Limb (tissue), 2 donors: Measurements from ENCODE around the gene RAP1GAP.
"Not testable (repeated sequence)": the region's sequence is repeated elsewhere in the genome, so short reads cannot be mapped to it uniquely, and the experiment has no call there.

Experiments used
- DNase-seq, 2 donors: peaks; one replicate each; pipeline ENCODE4 v3.0.0-alpha.2; 2016; ENCODE audit errors: extremely low spot score in 2 of 2

RAP1GAP gene

DNA sequence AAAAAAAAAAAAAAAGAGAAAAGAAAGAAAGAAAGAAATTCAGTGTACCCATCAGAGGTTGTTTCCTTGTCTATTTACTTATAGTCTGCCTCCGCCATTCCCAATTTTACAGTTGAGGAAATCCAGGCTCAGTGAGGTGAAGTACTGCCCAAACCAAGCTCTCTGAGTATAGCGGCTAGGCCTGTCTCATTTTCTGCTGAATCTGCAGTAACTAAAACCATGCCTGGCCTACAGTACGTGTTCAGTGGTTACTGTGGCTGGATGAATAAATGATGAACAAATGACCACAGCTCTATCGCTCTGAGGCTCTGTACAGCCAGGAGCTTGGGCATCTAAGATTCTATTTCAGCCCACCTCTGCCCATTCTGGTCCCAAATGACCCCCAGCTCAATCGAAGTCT, 24.3 kb downstream of the RAP1GAP start:
- DNase-seq: no peak

- no peak for DNase-seq
Measured at GRCh38 chr1:21644348-21644747, 24.8 kb downstream of the RAP1GAP start.

- DNase-seq: no peak
Measured at GRCh38 chr1:21643624-21644023, 25.5 kb downstream of the RAP1GAP start.

GRCh38 chr1:21641967-21642739, 27.0 kb downstream of the RAP1GAP start:
- DNase-seq: no peak

DNA sequence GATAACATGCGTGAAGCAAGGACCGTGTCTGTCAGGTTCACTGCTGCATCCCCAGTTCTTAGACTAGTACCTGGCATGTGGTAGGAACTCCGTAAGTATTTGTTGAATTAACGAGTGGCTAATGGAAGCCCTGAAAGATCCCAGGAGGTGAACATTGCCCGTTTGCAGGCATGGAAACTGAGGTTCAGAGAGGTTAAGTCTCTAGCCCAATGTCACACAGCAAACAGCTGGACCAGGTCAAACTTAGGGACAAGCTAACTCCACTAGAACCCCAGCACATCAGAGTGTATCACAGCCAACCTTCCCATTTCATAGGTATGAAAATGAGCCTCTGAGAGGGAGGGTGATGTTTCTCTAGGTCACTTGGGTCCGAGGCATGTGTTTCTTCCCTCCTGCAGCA, 27.6 kb downstream of the RAP1GAP start:
- no peak for DNase-seq

DNA sequence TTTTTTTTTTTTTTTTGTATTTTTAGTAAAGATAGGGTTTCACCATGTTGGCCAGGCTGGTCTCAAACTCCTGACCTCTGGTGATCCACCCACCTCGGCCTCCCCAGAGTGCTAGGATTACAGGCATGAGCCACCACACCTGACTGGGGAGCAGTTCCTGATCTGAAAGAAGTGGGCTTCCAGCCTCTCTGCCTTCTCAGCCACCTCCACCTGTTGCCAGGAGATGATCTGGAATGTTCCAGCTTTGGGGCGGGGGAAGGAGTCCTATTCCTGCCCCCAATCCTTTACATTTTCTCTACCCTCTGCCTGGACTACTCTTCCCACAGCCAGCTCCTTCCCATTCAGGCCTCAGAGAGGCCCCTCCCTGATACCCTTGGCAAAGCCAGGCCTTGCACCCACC, 28.1 kb downstream of the RAP1GAP start:
- DNase-seq: no peak

- no peak for DNase-seq
Measured at GRCh38 chr1:21640653-21641052, 28.5 kb downstream of the RAP1GAP start.

GRCh38 chr1:21639594-21640041, 29.5 kb downstream of the RAP1GAP start:
- DNase-seq: no peak

DNA sequence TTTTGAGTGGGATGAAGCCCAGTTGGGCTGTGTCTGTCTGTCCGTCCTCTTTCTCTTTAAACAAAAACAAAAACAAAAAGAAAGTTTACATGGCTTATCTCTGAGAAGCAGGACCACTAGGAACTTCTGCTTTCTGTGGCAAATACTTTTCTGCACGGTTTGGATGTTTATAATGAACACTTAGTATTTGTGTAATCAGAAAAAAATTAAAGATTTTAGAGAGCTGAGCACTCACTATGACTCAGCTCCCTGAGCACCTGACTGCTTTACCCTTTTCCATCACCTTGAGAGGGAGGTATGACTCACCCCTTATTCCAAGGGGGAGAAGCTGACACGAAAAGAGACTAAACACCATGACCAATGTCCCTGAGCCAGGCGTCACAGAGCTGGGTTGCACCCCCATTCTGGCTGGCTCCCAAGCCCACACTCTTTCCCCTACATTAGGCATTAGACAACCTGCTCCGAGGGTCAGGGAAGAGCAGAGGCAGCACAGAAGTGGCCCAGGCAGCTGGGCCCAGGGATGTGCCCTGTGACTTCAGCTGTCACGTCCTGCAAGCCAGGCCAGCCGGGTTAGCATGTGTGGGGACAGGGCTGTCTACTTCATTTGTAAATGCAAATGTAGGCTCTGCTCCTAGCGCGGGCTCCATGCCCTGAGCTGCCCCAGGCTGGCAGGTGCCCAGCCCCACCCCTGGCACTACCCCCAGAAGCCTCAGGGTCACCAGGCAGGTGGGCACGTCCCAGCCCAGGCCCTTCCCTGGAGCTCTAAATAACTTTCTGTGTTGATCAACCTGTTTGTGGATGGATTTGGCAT, 30.4 kb downstream of the RAP1GAP start:
- DNase-seq: no peak

DNA sequence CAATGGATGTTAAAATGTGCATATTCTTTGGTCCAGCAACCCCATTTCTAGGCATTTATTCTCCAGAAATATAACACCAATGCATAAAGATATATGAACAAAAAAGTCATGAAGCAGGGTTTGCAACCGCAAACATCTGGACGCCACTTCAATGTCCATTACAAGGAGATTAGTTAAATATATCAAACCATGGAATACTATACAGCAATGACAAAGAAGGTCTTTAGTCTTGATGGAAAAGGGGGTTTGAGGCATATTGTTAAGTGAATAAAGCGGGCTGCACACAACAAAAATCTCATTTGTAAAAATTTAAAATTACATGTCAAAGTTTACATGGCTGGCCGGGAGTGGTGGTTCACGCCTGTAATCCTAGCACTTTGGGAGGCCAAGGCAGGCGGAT, 31.6 kb downstream of the RAP1GAP start:
- DNase-seq: no peak

- DNase-seq: no peak
Measured at GRCh38 chr1:21636029-21636428, 33.1 kb downstream of the RAP1GAP start.

- no peak for DNase-seq
Measured at GRCh38 chr1:21634806-21635535, 34.2 kb downstream of the RAP1GAP start.

DNA sequence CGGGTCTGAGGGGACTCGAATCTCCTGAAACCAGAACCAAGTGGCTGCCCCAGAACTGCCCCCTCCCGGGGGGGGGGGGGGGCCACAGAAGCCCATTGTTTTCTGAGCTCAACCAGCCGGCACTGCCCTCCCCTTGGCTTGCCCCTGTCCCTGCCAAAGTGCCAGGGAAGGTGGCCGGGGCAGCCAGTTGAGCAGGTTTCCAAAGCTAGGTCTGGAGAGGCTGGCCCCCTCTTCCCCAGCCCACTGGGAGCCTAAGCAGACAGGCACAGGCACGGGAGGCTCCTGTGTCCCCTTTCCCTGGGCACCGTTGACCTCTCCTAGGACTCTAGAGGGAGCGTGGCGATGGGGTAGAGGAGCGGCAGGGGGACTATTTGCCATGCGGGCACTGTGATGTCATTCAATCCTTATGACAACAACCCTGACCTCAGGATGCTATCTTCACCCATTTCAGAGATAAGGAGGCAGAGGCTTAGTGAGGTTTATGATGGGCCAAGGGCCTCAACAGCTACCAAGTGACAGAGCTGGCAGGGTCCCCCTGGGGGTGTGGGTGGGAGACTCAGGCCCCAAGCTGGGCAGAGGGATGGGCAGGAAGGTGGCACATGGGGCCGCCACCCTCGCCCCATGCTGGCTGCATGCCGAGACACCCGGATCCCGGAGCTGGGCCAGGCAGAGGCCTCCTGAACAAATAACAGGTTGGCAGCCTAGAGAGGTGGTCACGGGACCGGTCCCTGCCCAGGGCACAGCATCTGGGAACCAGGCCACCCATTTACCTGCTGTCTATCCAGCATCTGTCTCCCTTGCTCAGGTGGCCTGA, 35.0 kb downstream of the RAP1GAP start:
- no peak for DNase-seq

DNA sequence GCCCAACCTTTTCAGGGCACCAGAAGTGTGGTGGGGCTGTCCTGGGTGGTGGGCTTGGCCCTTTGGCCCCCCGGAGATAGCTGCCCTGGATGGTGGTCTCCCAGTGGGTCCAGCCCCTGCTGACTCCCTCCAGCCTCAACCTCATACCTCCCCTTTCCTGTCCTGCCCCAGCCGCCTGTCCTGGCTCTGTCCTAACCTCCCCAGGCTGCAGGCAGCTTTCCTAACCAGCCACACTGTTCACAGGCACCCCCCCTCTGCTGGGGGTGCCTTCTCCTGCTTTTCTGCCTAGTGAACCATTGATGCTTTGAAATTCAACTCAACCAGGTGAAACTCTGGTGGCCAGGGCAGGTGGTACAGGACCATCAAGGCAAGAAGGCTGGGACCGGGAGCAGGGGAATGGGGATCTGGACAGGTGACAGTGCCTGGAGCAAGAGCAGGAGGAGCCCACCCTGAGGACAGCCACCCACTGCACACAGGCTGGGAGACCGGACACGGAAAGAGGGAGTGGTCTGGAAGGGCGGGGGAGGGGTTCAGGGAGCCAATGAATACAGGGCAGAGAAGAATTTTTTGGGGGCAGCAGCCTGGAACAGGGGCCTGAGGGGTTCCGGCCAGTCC, 35.9 kb downstream of the RAP1GAP start:
- no peak for DNase-seq

DNA sequence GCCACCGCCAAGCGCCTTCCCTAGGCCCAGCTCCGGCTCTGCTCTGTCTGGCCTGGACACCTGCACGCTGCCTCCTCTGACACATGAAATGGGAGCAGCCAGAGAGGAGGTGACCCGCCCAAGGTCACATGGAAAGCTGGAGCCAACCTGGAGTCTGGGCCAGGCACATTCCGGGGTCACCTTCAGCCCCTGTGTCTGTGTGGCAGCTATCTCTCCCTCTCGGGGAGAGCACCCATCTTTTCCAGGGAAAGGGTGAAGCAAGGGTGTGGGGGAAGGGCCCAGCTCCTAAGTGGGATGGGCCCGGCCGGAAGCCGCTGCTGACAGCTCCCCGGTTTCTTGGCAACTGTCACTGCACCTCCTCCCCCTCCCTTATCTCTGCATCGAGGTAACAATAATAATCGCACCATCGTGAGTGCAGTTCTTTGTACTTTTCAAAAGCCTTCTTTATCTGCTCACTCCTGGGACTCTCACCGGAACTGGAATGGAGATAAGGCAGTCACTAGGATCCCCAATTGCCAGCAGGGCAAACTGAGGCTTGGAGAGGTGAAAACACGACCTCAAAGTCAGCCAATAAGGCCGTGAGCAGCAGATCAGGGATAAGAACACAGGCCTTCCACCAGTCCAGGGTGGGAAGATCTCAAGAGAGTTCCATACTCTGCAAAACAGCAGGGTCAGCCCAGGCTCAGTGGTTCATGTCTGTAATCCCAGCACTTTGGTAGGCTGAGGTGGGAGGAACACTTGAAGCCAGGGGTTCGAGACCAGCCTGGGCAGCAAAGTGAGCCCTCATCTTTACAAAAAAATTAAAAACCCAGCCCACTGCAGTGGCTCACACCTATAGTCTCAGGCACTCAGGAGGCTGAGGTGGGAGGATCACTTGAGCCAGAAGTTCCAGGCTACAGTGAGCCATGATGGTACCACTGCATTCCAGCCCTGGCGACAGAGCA, 36.9 kb downstream of the RAP1GAP start:
- DNase-seq: no peak

- DNase-seq: not testable (repeated sequence)
Measured at GRCh38 chr1:21631590-21631943, 37.6 kb downstream of the RAP1GAP start.

DNA sequence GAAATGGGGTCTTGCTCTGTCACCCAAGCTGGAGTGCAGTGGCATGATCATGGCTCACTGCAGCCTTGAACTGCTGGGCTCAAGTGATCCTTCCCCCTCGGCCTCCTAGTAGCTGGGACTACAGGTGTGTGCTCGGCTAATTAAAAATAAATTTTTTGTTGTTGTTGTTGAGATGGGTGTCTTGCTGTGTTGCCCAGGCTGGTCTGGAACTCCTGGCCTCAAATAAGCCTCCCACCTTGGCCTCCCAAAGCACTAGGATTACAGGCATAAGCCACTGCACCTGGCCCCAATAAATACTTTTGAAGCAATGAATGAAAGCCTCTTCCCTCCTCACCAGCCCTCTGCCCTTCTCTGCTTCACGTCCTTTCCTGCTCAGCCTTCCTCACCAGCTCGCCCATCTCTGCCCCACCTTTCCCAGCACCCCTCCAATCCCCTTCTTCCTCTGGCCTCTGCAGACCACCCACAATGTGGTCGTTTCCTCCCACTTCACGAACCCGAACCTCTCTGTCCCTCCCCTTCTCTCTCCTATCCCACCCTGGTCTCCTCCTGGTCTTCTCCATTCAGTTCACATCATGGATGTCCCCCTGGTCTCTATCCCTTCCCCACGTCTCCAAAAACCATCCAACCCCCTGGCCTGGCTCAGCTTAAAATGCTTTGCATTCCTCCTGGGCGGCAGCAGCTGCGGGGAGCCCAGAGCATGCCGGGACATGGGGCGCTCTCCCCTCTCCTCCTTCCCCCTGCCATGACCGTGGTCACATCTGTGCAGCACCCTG, 38.4 kb downstream of the RAP1GAP start:
- no peak for DNase-seq

DNA sequence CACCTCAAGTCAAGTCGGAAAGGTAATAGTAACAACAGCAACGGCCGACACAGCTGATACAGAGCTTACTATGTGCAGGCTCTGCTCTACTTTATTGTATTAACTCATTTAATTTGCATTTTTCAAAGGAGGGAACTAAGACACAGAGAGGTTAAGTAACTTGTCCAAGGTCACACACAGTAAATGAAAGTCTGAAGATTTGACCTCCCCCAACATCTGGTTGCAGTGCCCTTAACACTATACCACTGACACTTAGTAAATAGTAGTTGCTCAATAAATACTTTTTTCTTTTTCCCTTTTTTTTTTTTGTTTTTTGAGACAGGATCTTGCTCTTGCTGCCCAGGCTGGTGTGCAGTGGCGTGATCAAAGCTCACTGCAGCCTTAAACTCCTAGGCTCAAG, 39.2 kb downstream of the RAP1GAP start:
- no peak for DNase-seq

GRCh38 chr1:21628798-21629393, 40.3 kb downstream of the RAP1GAP start:
- DNase-seq: no peak
